NCI-H2081 treated with DMSO at 0.1 percent for 48 hours (cell line): ENCODE results near the gene KDSR.

Source experiments
- DNase-seq: peaks from one replicate; lab custom pipeline; 2025; lab: John Stamatoyannopoulos, UW

KDSR gene

DNA sequence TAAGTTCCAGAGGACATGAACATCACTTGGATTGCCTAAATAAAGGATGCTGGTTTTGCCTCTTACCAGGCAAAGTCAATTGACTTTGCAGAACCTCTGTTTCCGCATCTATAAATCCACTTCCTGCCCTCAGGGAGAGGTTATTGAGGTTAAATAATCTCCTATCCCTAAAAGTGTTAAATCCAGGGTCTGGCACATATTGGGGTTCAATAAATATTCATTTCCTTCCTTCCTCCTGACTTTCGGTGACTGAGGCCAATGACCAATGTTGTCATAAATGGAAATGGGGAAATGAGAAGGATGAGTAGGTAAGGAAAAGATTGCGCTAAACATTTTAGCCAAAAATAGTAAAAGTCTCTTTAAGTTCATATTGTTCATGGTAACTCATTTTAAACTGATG, 63.5 kb downstream of the KDSR start:
- no peak for DNase-seq

DNA sequence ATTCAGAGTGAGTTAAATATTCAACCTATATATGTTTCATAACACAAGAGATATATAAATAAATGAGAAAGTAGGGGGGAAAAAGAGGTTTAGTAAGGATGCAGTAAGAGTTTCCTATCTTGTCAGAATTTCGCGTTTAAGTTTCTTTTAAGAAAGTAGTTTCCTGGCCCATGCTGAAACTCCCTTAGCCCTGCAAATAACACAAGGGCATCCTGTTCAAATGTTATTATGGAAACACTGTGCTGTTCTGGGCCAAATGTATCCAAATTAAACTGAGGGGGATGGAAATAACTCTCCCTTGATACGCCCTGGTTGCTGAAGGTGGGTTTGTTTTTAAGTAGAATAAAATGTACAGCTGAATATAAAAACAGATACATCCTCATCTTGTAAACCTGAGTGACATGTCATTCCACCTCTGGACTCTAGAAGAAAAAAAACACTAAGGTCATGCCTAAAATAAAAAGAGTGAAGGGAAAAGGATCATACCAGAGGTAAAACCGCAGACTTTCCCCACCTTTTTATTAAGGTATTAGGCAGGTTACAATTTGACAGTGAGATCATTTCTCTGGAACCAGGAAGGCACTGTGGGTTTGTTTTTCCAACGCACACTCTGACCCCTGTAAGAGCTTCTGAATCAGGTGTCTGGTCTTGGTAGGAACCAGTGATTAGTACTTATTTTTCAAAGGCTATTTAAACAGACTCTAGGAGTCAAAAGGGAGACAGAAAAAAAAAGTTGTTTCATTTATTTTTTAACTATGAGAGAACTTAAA, 64.2 kb downstream of the KDSR start:
- no peak for DNase-seq

DNA sequence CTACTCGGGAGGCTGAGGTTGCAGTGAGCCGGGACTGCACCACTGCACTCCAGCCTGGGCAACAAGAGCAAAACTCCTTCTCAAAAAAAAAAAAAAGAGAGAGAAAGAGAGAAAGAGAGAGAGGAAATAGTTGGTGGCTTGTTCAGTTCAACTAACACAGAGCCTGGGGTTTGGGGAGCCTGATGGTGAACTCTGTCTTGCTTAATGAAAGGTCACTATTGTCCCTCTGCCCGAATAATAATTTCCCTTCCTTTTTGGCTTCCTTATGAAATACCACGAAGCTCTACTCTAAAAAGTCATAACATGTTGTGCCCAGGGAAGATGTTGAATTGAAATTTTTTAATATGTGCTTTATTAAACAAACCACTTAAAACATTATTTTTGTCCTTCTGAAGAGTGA, 64.8 kb downstream of the KDSR start:
- DNase-seq: no peak

DNA sequence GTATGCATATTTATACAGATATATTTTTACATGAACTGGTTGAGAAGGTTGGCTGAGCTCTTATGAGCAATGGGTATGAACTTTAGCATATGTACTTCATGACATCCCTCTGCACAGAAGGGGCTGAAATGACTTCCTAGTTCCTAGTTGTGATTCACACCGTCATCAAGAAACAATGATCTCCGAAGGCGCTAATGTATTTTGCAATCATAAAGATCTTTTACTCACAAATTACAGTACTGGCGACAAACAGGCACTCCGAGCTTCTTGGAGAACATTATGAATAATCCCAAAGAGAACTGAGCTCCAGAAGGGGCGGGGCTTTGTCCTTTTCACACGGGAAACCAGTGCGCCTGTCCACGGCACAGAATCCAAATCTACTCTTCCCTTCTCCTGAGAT, 65.6 kb downstream of the KDSR start:
- no peak for DNase-seq

- DNase-seq: no peak
Measured at GRCh38 chr18:63299837-63300745, 66.9 kb downstream of the KDSR start.

GRCh38 chr18:63298400-63299365, 68.3 kb downstream of the KDSR start:
- DNase-seq: no peak

- no peak for DNase-seq
Measured at GRCh38 chr18:63297687-63298399, 69.2 kb downstream of the KDSR start.

DNA sequence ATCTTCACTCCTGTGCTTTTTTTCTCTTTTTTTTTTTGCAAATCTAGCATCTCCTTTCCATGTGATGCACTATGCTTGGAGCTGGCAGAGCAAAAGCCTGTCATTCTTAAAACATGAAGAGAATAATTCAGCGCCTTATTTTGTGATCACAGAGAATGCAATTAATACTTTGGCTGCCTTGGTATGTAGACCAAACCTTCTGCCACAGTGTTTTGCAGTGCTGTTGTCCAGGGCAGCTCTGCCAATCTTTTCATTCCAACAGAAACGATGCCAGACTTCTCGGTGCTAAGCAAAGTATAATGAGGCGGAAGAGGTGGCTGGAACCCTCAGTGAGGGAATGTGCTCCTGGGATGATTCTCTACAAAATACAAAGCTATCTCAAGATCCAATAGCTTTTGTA, 73.1 kb downstream of the KDSR start:
- DNase-seq: no peak

- no peak for DNase-seq
Measured at GRCh38 chr18:63292831-63293683, 73.9 kb downstream of the KDSR start.

- DNase-seq: no peak
Measured at GRCh38 chr18:63291278-63291677, 75.7 kb downstream of the KDSR start.

GRCh38 chr18:63290821-63291200, 76.2 kb downstream of the KDSR start:
- DNase-seq: no peak

DNA sequence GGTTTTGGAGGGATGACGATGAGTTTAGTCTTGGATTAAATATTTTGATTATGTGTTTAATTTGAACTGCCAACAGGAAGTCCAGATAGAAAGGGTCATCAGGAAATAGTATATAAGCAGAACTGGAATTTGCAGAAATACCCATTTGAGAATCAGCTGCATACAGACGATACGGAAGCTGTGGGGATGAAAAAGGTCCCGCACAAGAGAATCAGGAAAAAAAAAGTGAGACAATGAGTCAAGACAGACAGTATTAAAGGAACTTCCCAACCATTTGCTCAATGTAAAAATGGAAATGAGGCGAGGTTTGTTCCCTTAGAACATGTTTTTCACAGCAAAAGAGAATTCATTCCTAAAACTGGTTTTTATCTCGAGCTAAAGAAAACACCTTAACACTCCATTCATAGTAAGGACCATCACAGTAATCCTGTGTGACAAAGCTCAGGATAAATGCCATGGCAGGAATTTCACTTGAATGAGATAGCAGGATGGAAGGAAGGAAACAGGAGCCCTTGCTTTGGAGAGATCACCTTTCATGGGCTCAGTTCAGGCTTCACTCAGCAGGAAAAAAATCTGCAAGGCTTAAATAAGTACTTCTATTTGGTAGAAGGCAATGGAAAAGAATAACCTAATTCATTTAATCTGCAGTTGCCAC, 76.7 kb downstream of the KDSR start:
- no peak for DNase-seq

DNA sequence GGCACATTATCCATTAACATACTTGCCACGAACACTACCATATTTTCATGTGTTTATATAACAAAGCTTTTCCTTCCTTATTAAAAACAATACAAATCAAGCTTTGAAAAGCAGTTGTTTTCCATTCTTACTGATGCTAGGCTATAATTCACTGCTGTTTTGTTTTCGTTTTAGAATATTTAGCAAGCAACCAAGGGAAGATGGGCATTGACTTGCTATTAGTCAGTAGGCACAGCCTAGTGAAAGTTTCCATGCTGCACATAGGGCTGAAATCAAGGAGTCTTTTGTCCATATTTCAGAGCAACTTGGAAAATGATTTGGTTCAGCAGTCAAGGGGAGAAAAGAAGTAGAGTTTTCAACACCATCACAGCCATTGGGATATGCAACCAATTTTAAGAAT, 78.7 kb downstream of the KDSR start:
- DNase-seq: no peak

DNA sequence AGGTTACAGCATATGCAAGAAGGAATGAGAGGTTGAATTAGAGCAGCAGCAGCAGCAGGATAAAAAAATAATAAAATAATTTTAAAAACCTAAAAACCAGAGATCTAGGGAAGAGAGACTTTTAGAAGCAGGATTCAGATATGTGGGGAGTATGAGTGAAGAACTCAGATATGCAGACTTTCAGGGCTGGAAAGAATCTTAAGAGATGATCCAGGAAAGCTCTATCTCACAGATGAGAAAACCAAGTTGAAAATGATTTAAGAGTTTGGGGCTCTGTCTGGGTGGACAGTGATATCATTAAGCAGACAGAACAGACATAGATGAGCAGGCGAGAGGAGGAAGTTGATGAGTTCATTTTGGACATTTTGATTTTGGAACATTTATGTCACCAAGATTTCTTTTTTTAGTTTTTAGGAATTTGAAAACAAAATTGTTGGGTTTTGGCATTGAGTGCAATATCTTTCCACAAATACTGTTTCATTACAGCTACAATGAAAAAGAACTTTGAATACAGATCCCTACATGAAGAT, 79.2 kb downstream of the KDSR start:
- DNase-seq: no peak

DNA sequence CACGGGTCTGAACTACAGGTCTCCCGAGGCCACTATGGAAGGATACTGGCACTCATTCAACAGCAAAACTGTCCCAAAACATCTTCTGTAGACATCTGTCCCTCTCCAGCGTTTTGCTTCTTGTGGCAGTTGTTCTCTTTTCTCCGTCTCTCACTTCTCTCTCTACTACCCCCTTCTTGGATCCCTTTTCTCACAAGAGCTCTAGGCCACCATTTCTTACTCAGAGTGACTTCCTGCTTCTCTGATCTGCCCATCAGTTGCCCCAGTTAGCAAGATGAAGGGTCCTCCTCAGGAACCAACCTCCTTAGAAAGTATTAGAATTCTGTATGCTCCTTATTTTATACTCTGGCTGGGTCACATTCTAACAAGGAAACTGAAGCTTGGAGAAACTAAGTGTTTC, 80.1 kb downstream of the KDSR start:
- no peak for DNase-seq

DNA sequence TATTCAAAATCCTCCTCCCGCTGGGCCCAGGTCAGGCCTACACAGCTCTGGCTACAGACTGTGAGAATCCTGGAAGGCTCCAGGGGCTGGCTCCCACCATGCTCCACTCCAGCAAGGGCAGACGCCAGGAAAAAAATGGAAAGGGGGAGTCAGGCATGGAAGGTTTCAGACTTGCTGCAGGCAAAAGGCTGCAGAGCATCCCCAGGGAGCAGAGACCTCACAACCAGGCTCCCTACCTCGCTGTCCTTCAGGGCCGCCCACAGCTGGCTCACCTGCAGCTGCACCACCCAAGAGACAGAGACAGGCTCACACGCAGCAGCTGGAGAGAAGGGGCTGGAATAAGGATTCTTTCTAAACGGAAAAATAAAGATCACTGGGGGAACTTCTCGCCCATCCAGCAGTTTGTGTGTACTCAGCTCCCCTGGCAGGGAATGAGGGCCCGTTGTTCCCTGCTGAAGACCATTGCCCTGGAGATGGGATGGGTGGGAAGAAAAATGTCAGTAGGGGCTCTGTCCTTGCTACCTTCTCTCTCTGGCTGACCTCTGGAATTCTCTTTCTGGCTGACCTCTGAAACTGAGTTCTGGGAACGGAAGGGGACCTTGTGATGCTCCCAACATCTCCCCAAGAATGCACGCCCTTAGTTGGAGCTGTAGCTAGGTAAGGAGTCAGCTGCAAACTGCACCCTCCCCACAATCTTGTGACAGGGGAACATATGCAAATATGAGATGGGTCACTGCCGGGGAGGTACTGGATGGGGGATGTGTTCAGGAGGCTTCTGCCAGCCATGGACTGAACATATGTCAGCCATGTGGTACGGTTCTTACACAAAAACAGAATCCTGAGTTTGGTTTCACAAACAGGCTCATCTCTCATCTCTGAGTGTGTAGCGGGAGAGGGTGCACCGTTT, 81.9 kb downstream of the KDSR start:
- DNase-seq: no peak

GRCh38 chr18:63284173-63284799, 82.7 kb downstream of the KDSR start:
- no peak for DNase-seq
